ENCODE data around the gene SMKR1. TPM values are rescaled to one million over a fixed set of nuclear protein-coding genes. Genes with fewer than 3 reads are reported as not detected.
"Not testable (repeated sequence)": the region's sequence is repeated elsewhere in the genome, so short reads cannot be mapped to it uniquely, and the experiment has no call there.

Gene SMKR1
- total and polyA plus RNA-seq, 9 donors = 0.26 to 0.49 (median 0.39) TPM; not detected in 5

DNA sequence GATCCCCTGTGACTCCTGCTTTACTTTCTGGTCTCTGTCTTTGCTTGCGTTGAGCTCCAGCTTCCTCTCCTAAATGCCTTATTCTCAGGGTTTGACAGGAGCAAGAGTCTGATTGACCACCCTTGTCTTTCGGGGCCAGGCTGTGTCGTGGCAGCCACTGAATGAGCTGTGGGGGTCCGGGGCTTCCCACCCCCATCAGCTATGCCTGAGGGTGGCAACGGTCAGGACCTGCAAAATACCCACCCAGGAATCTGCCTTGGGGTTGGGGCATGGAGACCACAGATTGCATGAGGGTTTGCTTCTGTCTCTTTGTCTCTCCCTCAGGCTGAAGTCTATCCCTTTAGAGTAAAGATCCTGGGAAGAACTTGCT, 20.6 kb downstream of the SMKR1 start:
- Histone ChIP-seq H3K4me1 (ENCODE audit: control insufficient read depth, insufficient read depth, low read length) (no peaks in the 10 kb centered on the region), H3K36me3 (ENCODE audit: control insufficient read depth, insufficient read depth, low read length) (no peaks in the 10 kb centered on the region), H3K4me3 (ENCODE audit: low read length) (no peak overlapping the region), H3K27ac (ENCODE audit: low read length) (no peak overlapping the region), H3K27me3 (ENCODE audit: control insufficient read depth, insufficient read depth, low read length) (peaks cover 20% of the 10 kb centered on the region), H3K9me3 (replicated peaks; ENCODE audit: control insufficient read depth, low read depth, low read length) (no peaks in the 10 kb centered on the region)
- WGBS (ENCODE audit: insufficient coverage) = 60% methylated on average over 4 of the region's 5 CpGs
- no peak for DNase-seq

DNA sequence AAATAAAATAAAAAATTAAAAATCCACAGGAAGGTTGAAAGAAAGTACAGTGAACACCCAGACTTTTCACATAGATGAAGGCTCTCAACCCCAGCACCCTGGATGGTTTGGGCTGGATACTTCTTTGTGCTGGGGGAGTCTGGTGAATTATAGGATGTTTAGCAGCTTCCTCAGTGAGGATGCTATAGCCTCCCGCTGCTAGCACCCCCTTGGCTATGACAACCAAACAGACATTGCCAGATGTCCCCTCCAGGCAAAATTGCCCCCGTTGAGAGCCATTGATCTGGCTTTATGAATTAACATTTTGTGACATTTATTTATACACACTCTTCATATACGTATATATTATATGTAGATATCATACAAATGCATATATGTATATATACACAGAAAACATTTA, 21.6 kb downstream of the SMKR1 start:
- no peak overlapping the region for H3K4me3 ChIP-seq (ENCODE audit: low read length)
- no peaks in the 10 kb centered on the region for H3K4me1 ChIP-seq (ENCODE audit: control insufficient read depth, insufficient read depth, low read length)
- no peak for DNase-seq
- H3K36me3 ChIP-seq (ENCODE audit: control insufficient read depth, insufficient read depth, low read length) = no peaks in the 10 kb centered on the region
- no peak overlapping the region for H3K27ac ChIP-seq (ENCODE audit: low read length)
- WGBS (ENCODE audit: insufficient coverage) = no CpG with 5 or more reads among the region's 3 CpGs
- no peaks in the 10 kb centered on the region for H3K9me3 ChIP-seq (replicated peaks; ENCODE audit: control insufficient read depth, low read depth, low read length)
- peaks cover 20% of the 10 kb centered on the region for H3K27me3 ChIP-seq (ENCODE audit: control insufficient read depth, insufficient read depth, low read length)

DNA sequence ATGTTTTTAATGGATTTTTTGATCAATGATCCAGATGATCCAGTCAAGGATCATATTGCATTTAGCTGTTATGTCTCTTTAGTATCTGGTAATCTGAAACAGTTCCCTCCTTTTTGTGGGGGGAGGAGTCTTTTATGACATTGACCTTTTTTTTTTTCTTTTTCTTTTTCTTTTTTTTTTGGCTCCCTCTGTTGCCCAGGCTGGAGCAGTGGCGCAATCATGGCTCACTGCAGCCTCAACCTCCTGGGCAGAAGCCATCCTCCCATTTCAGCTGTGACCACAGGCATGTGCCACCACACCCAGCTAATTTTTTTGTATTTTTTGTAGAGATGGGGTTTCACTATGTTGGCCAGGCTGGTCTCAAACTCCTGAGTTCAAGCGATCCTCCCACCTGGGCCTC, 22.1 kb downstream of the SMKR1 start:
- WGBS (ENCODE audit: insufficient coverage) = no CpG with 5 or more reads among the region's 2 CpGs
- DNase-seq; H3K27ac ChIP-seq (ENCODE audit: low read length); H3K9me3 ChIP-seq (replicated peaks; ENCODE audit: control insufficient read depth, low read depth, low read length); H3K4me1 ChIP-seq (ENCODE audit: control insufficient read depth, insufficient read depth, low read length); H3K4me3 ChIP-seq (ENCODE audit: low read length); H3K36me3 ChIP-seq (ENCODE audit: control insufficient read depth, insufficient read depth, low read length): not testable (repeated sequence)
- peaks cover 20% of the 10 kb centered on the region for H3K27me3 ChIP-seq (ENCODE audit: control insufficient read depth, insufficient read depth, low read length)

DNA sequence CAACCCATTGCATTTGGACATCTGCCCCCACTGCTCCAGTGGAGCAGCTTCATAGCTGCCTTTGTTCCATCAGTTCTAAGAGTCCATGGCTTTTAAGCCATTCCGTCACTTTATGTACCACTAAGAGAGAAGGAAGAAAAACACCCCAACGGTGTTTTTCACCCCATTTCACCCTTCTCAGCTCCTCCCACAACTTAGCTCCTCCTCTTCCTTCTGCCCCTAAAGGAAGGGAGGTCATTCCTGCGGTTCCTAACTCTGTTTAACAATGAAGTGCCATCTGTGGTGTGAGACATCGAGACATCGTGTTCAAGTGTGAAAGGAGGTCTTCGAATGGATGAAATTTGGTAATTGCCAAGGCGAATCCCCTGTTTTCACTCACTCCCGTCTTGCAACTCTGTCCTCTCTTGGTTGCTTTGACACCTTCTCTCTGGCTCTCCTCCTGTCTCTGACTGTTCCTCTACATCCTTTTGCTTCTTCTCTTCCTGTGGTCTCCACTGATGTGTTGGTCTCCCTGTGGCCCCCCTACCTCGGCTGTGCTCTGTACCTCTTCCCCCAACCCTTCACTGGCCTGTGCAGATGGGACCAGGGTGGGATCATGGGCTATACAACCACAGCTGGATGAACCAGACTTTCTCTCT, 23.0 kb downstream of the SMKR1 start:
- 92% methylated on average over 3 of the region's 9 CpGs for WGBS (ENCODE audit: insufficient coverage)
- H3K4me3 ChIP-seq (ENCODE audit: low read length) = no peak overlapping the region
- peaks cover 15% of the 10 kb centered on the region for H3K27me3 ChIP-seq (ENCODE audit: control insufficient read depth, insufficient read depth, low read length)
- no peak overlapping the region for H3K27ac ChIP-seq (ENCODE audit: low read length)
- no peaks in the 10 kb centered on the region for H3K36me3 ChIP-seq (ENCODE audit: control insufficient read depth, insufficient read depth, low read length)
- no peaks in the 10 kb centered on the region for H3K4me1 ChIP-seq (ENCODE audit: control insufficient read depth, insufficient read depth, low read length)
- no peak for DNase-seq
- H3K9me3 ChIP-seq (replicated peaks; ENCODE audit: control insufficient read depth, low read depth, low read length) = no peaks in the 10 kb centered on the region

DNA sequence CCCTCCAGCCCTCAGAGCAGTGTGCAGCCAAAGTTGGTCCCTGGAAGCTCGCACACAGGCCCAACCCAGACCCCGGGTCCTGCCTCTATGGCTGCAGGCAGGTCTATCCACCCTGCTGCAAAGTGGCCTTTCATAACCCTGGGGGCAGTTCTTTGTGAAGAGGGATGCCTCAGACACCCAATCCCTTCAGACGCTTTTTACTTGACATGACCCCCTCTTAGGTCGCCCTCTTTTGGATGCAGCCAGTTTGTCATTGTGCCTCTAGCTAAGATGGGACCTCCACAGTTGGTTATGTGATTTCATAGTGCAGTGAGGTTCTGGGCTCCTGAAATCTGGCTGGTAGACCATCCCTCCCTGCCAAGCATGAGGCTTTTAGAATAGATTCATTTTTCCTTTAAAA, 27.3 kb downstream of the SMKR1 start:
- Histone ChIP-seq H3K4me1 (ENCODE audit: control insufficient read depth, insufficient read depth, low read length) (no peaks in the 10 kb centered on the region), H3K4me3 (ENCODE audit: low read length) (no peak overlapping the region), H3K27me3 (ENCODE audit: control insufficient read depth, insufficient read depth, low read length) (peaks cover 3% of the 10 kb centered on the region), H3K9me3 (replicated peaks; ENCODE audit: control insufficient read depth, low read depth, low read length) (no peaks in the 10 kb centered on the region), H3K36me3 (ENCODE audit: control insufficient read depth, insufficient read depth, low read length) (no peaks in the 10 kb centered on the region), H3K27ac (ENCODE audit: low read length) (no peak overlapping the region)
- DNase-seq = no peak
- 100% methylated on average over 2 of the region's 4 CpGs for WGBS (ENCODE audit: insufficient coverage)

DNA sequence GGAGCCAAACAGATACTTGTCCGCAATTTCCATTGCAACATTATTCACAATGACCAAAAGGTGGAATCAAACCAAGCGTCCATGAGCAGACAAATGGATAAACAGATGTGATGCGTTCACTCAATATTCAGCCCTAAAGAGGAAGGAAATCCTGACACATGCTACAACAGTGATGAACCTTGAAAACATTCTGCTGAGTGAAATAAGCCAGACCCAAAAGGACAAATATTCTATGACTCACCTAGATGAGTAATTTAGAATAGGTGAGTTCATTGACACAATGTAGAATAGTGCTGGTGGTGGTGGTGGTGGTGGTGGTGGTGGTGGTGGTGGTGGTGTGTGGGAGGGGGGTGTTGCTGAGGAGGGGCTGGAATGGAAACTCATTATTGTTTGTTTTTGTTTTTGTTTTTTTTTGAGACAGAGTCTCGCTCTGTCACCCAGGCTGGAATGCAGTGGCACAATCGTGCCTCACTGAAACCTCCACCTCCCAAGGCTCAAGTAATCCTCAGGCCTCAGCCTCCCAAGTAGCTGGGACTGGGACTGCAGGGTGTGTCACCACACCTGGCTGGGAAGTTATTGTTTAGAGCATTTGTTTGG, 28.6 kb downstream of the SMKR1 start:
- H3K9me3 ChIP-seq (replicated peaks; ENCODE audit: control insufficient read depth, low read depth, low read length) = no peaks in the 10 kb centered on the region
- H3K36me3 ChIP-seq (ENCODE audit: control insufficient read depth, insufficient read depth, low read length) = no peaks in the 10 kb centered on the region
- DNase-seq = peak; percentile 3
- 100% methylated on average over 1 of the region's 5 CpGs for WGBS (ENCODE audit: insufficient coverage)
- H3K4me3 ChIP-seq (ENCODE audit: low read length) = no peak overlapping the region
- H3K4me1 ChIP-seq (ENCODE audit: control insufficient read depth, insufficient read depth, low read length) = no peaks in the 10 kb centered on the region
- H3K27ac ChIP-seq (ENCODE audit: low read length) = no peak overlapping the region
- H3K27me3 ChIP-seq (ENCODE audit: control insufficient read depth, insufficient read depth, low read length) = no peaks in the 10 kb centered on the region

DNA sequence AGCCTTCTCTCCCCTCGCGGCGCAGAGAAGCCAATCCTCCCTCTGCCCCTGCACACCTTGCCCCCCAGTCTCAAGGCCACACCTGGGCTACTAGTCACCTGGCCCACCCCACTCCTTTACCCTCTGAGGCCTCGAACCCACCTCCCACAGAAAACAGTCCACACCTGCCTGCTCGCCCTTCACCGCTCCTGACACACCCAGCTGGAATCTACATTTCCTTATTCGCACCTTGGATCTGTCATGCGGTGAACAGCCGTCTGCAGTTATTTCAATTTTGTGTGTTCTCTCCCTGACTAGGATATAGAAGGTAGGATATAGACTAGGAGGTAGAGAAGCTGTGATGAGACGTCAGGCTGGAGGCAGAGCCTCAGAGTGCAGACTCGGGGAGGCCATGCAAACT, 29.4 kb downstream of the SMKR1 start:
- Histone ChIP-seq H3K9me3 (replicated peaks; ENCODE audit: control insufficient read depth, low read depth, low read length) (no peaks in the 10 kb centered on the region), H3K4me1 (ENCODE audit: control insufficient read depth, insufficient read depth, low read length) (no peaks in the 10 kb centered on the region), H3K27ac (ENCODE audit: low read length) (no peak overlapping the region), H3K4me3 (ENCODE audit: low read length) (no peak overlapping the region), H3K27me3 (ENCODE audit: control insufficient read depth, insufficient read depth, low read length) (no peaks in the 10 kb centered on the region), H3K36me3 (ENCODE audit: control insufficient read depth, insufficient read depth, low read length) (no peaks in the 10 kb centered on the region)
- 88% methylated on average over 8 of the region's 11 CpGs for WGBS (ENCODE audit: insufficient coverage)
- no peak for DNase-seq

DNA sequence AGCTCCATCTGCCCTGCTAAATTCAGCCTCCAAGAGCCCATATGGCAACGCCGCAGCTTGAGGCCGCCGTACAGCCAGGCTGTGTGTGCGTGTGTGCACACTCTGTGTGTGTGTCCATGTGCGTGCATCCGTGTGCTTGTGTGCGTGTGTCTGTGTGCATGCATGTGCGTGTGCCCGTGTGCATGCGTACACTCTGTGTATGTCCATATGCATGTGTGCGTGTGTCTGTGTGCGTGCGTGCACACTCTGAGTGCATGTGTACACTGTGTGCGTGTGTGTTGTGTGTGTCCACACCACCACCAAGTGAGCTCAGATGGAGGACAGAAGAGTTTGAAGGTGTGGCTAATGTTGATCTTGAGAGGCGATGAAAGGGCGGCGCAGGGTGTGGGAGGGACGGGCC, 30.0 kb downstream of the SMKR1 start:
- H3K27me3 ChIP-seq (ENCODE audit: control insufficient read depth, insufficient read depth, low read length) = no peaks in the 10 kb centered on the region
- no peak for DNase-seq
- no peak overlapping the region for H3K27ac ChIP-seq (ENCODE audit: low read length)
- no peaks in the 10 kb centered on the region for H3K9me3 ChIP-seq (replicated peaks; ENCODE audit: control insufficient read depth, low read depth, low read length)
- no peaks in the 10 kb centered on the region for H3K4me1 ChIP-seq (ENCODE audit: control insufficient read depth, insufficient read depth, low read length)
- no peaks in the 10 kb centered on the region for H3K36me3 ChIP-seq (ENCODE audit: control insufficient read depth, insufficient read depth, low read length)
- H3K4me3 ChIP-seq (ENCODE audit: low read length) = no peak overlapping the region
- WGBS (ENCODE audit: insufficient coverage) = 89% methylated on average over 19 of the region's 19 CpGs

DNA sequence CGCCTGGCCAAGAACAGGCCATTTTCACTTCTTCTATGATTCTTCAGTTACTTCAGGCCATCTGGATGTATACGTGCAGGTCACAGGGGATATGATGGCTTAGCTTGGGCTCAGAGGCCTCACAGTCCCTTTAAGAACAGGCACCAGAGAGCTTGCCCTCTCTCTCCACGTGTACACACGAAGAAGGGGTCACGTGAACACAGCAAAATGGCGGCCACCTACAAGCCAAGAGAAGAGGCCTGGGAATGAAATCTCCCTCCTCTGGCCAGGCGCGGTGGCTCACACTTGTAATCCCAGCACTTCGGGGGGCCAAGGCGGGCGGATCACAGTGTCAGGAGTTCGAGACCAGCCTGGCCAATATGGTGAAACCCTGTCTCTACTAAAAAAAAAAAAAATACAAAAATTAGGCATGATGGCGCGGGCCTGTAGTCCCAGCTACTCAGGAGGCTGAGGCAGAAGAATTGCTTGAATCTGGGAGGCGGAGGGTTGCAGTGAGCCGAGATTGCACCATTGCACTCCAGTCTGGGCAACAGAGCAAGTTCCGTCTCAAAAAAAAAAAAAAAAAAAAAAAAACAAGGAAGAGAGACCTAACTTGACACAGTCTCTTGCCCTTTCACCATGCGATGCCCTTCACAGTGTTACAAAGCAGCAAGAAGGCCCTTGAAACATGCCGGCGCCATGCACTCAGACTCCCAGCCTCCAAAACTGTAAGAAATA, 32.4 kb downstream of the SMKR1 start:
- not testable (repeated sequence) for H3K4me3 ChIP-seq (ENCODE audit: low read length); H3K9me3 ChIP-seq (replicated peaks; ENCODE audit: control insufficient read depth, low read depth, low read length); H3K27ac ChIP-seq (ENCODE audit: low read length); H3K27me3 ChIP-seq (ENCODE audit: control insufficient read depth, insufficient read depth, low read length); H3K4me1 ChIP-seq (ENCODE audit: control insufficient read depth, insufficient read depth, low read length); DNase-seq; H3K36me3 ChIP-seq (ENCODE audit: control insufficient read depth, insufficient read depth, low read length)
- WGBS (ENCODE audit: insufficient coverage) = 88% methylated on average over 10 of the region's 20 CpGs

DNA sequence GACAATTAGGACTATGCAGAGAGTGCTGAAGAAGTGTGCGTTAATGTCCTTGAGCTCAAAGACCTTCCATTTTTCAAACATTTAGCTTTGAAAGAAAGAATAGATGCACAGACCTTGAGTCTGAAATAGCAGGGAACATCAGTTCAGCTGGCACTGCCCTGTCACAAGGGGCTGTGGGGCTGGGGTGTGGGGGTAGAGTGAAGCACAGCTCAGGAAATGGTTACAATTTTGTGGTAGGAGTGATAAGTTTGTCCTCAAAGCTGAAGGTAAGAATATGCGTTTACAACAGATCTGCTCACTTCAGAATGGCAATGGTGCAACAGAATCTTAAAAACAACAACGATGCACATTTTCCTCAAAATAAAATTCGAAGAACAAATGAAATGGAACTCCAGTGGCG, 33.6 kb downstream of the SMKR1 start:
- 48% methylated on average over 3 of the region's 5 CpGs for WGBS (ENCODE audit: insufficient coverage)
- H3K9me3 ChIP-seq (replicated peaks; ENCODE audit: control insufficient read depth, low read depth, low read length) = no peaks in the 10 kb centered on the region
- H3K27ac ChIP-seq (ENCODE audit: low read length) = no peak overlapping the region
- H3K4me3 ChIP-seq (ENCODE audit: low read length) = no peak overlapping the region
- H3K36me3 ChIP-seq (ENCODE audit: control insufficient read depth, insufficient read depth, low read length) = no peaks in the 10 kb centered on the region
- H3K4me1 ChIP-seq (ENCODE audit: control insufficient read depth, insufficient read depth, low read length) = no peaks in the 10 kb centered on the region
- no peaks in the 10 kb centered on the region for H3K27me3 ChIP-seq (ENCODE audit: control insufficient read depth, insufficient read depth, low read length)
- DNase-seq = no peak

All from muscle of leg (tissue), 11 donors.